B cell (primary cell): Measurements from ENCODE around the gene UBAC2. TPM values are rescaled to one million over a fixed set of nuclear protein-coding genes. Genes with fewer than 3 reads are reported as not detected.
A peak's percentile ranks its signal among the peaks of the same experiment; 100 is the strongest.

Experiments used
- ATAC-seq: fragments of 200-7000 bp; cut with Tn5 transposase; one replicate; pipeline ENCODE4 v1.10.0; 2021; ENCODE audit warnings: low read depth, mild to moderate bottlenecking, moderate number of reproducible peaks, moderate library complexity
- CTCF ChIA-PET: fragments of 350-600 bp; sonication (Branson Sonifier 250); formaldehyde crosslinking; loops from one replicate; lab custom pipeline; 2021; ENCODE audit warnings: antibody characterized with exemption, inconsistent platforms; lab: Charles Lee
- POLR2A ChIA-PET: fragments of 350-600 bp; sonication (Branson Sonifier 250); formaldehyde crosslinking; loops from one replicate; lab custom pipeline; 2021; ENCODE audit warnings: antibody characterized with exemption; lab: Charles Lee
- DNase-seq: peaks from one replicate; pipeline ENCODE4 v3.0.0; 2013
- H2AFZ ChIP-seq: 2 replicates; pipeline ENCODE4 v1.6.1; 2012; ENCODE audit warnings: mild to moderate bottlenecking, low read depth, low read length; ENCODE audit not compliant: insufficient read depth, poor library complexity, severe bottlenecking
- H3K27ac ChIP-seq, 2 donors: 1 replicate in 1 of 2; 2 replicates in 1 of 2; pipeline ENCODE4 v1.5.1; 2012 to 2013; ENCODE audit warnings: low read length in 2 of 2, mild to moderate bottlenecking in 2 of 2, moderate library complexity in 1 of 2
- H3K27me3 ChIP-seq, 4 experiments: fragments of 200-600 bp in 1 of 4; sonication (generic) in 1 of 4; replicated peaks in 1 of 4; 1 replicate in 2 of 4; 2 replicates in 2 of 4; pipeline versions ENCODE4 v1.6.1 to v1.7.0; 2013 to 2016; ENCODE audit warnings: low read length in 3 of 4, mild to moderate bottlenecking in 2 of 4, mixed read lengths in 1 of 4, moderate library complexity in 1 of 4; ENCODE audit not compliant: insufficient read depth in 4 of 4, control insufficient read depth in 3 of 4; ENCODE audit errors: control extremely low read depth in 1 of 4
- H3K36me3 ChIP-seq, 2 experiments: replicated peaks in 1 of 2; 1 replicate in 1 of 2; 2 replicates in 1 of 2; pipeline versions ENCODE4 v1.6.1 to v1.7.1; 2013; ENCODE audit warnings: low read length in 1 of 2; ENCODE audit not compliant: insufficient read depth in 2 of 2, control insufficient read depth in 1 of 2; ENCODE audit errors: control extremely low read depth in 1 of 2, extremely low read depth in 1 of 2
- H3K4me1 ChIP-seq, 2 donors: fragments of 200-600 bp in 1 of 2; sonication (generic) in 1 of 2; 1 replicate in 1 of 2; 2 replicates in 1 of 2; pipeline versions ENCODE4 v1.5.1 to v1.6.1; 2013 to 2017; ENCODE audit warnings: low read length in 2 of 2; ENCODE audit not compliant: control insufficient read depth in 2 of 2, insufficient read depth in 2 of 2
- H3K4me2 ChIP-seq: replicated peaks from 2 replicates; pipeline ENCODE3; 2012; ENCODE audit warnings: mild to moderate bottlenecking, low read depth, low read length; ENCODE audit not compliant: poor library complexity, severe bottlenecking
- H3K4me3 ChIP-seq, 5 experiments: fragments of 200-600 bp in 1 of 5; sonication (generic) in 1 of 5; 1 replicate in 3 of 5; 2 replicates in 2 of 5; pipeline versions ENCODE4 v1.5.1 to v1.7.0; 2011 to 2016; ENCODE audit warnings: low read length in 4 of 5, mild to moderate bottlenecking in 4 of 5, low read depth in 2 of 5, control low read depth in 1 of 5, moderate library complexity in 1 of 5; ENCODE audit not compliant: insufficient read depth in 1 of 5; ENCODE audit errors: control extremely low read depth in 1 of 5, extremely low read depth in 1 of 5
- H3K79me2 ChIP-seq: fragments of 200-600 bp; sonication (generic); one replicate; pipeline ENCODE4 v1.6.0; 2016; ENCODE audit warnings: low read length; ENCODE audit not compliant: control insufficient read depth, insufficient read depth
- H3K9ac ChIP-seq: fragments of 200-600 bp; sonication (generic); 2 replicates; pipeline ENCODE4 v1.6.1; 2017; ENCODE audit warnings: mild to moderate bottlenecking, low read length, moderate library complexity
- H3K9me3 ChIP-seq, 3 donors: one replicate each; pipeline versions ENCODE4 v1.6.1 to v1.7.1; 2013; ENCODE audit warnings: low read length in 2 of 3; ENCODE audit not compliant: control insufficient read depth in 2 of 3, insufficient read depth in 1 of 3; ENCODE audit errors: control extremely low read depth in 1 of 3
- H4K20me1 ChIP-seq: 2 replicates; pipeline ENCODE4 v1.6.0; 2012; ENCODE audit warnings: mild to moderate bottlenecking, low read length; ENCODE audit not compliant: insufficient read depth, control insufficient read depth, poor library complexity, severe bottlenecking
- H3K27ac Mint-ChIP-seq: one replicate; pipeline ENCODE4 v1.8.0; 2021; ENCODE audit warnings: mixed read lengths
- H3K27me3 Mint-ChIP-seq: one replicate; pipeline ENCODE4 v1.8.0; 2021; ENCODE audit warnings: mixed read lengths
- H3K4me1 Mint-ChIP-seq: one replicate; pipeline ENCODE4 v1.8.0; 2021; ENCODE audit warnings: mixed read lengths
- H3K4me3 Mint-ChIP-seq: one replicate; pipeline ENCODE4 v1.8.0; 2021; ENCODE audit warnings: mixed read lengths
- H3K9me3 Mint-ChIP-seq: one replicate; pipeline ENCODE4 v1.8.0; 2022; ENCODE audit warnings: mixed read lengths; ENCODE audit not compliant: insufficient read depth
- CTCF ChIP-seq: fragments of 200-600 bp; IDR thresholded peaks from one replicate; pipeline ENCODE4 v1.8.0; 2022; ENCODE audit warnings: antibody characterized with exemption, mild to moderate bottlenecking
- EZH2 ChIP-seq: IDR thresholded peaks from 2 replicates; pipeline ENCODE4 v1.6.1; 2012; ENCODE audit warnings: borderline replicate concordance, low read depth, mild to moderate bottlenecking, moderate library complexity, low read length; ENCODE audit not compliant: insufficient read depth, poor library complexity, severe bottlenecking
- WGBS: methylation state at CpG from one replicate; pipeline ENCODE4 v1.1.5; 2013; ENCODE audit warnings: missing lambda C conversion rate; ENCODE audit not compliant: insufficient coverage; 5-methylcytosine and 5-hydroxymethylcytosine counted together
- intact Hi-C: fragments of 100-400 bp; cut with micrococcal nuclease; formaldehyde crosslinking; loops from one replicate; pipeline ENCODE4 v1.10.0; 2022
- polyA plus RNA-seq: library from polyadenylated mRNA; depleted of rRNA; stranded (reverse); fragments of >200 nt; gene quantifications from 2 replicates; pipeline ENCODE4 v1.2.3, GENCODE V29; 2012
- total RNA-seq, 2 donors: library from RNA; stranded (reverse); fragments of 120-200 nt in 1 of 2; gene quantifications; 1 replicate in 1 of 2; 2 replicates in 1 of 2; pipeline versions ENCODE4 v1.2.3 to v1.2.4, GENCODE V29; 2013 to 2022

UBAC2 gene
- total and polyA plus RNA-seq, 2 donors (not counting 1 experiment from before 2014, with no cell fraction given), result 56.3 to 60.8 TPM

GRCh38 chr13:99220199-99220935 lies 19.7 kb downstream of the UBAC2 start:
- Histone ChIP-seq H3K27me3 (no peaks in the 10 kb centered on the region), H3K4me3 (no peak overlapping the region), H3K27ac (no peak overlapping the region), H4K20me1 (peaks cover 80% of the 10 kb centered on the region), H3K9me3 (no peaks in the 10 kb centered on the region), H3K4me1 (peaks cover 67 to 84% of the 10 kb centered on the region in 2 donors), H3K4me2 (peak overlapping the region; percentile 26), H3K9ac (no peak overlapping the region), H3K36me3 (peaks cover 1 to 8% of the 10 kb centered on the region in 2 experiments), H2AFZ (no peak overlapping the region), H3K79me2 (peaks cover 99% of the 10 kb centered on the region)
- Mint-ChIP-seq H3K27ac (no peak overlapping the region), H3K9me3 (no peaks in the 10 kb centered on the region), H3K4me1 (peaks cover 81% of the 10 kb centered on the region), H3K4me3 (peak overlapping the region; percentile 15), H3K27me3 (no peaks in the 10 kb centered on the region)
- DNase-seq (no peak), ATAC-seq (no peak)
- no peak for TF ChIP-seq EZH2
- TF ChIP-seq CTCF, result no peak
- no CpG with 5 or more reads among the region's 6 CpGs for WGBS
- intact Hi-C loops, result no loop called here
- ChIA-PET POLR2A (no interaction called here), CTCF (no interaction called here)

- peaks cover 74 to 90% of the 10 kb centered on the region in 2 donors for H3K4me1 ChIP-seq
- no peaks in the 10 kb centered on the region for H3K9me3 Mint-ChIP-seq
Observed at GRCh38 chr13:99221567-99222239, 21.0 kb downstream of the UBAC2 start.

More at GRCh38 chr13:99221567-99222239, 21.0 kb downstream of the UBAC2 start:
- no peaks in the 10 kb centered on the region for H3K27me3 ChIP-seq
- ATAC-seq (no peak), DNase-seq (no peak)
- CTCF ChIA-PET, result interaction anchor here (0.7 to 1.4 kb wide), 3 partner anchors 25 to 45 kb away, joined by 3 read pairs; no protein-coding TSS in a partner anchor
- Mint-ChIP-seq H3K27me3 (no peaks in the 10 kb centered on the region), H3K27ac (no peak overlapping the region), H3K4me1 (peaks cover 87% of the 10 kb centered on the region), H3K4me3 (peak overlapping the region; percentile 10)
- H3K36me3 ChIP-seq, result peaks cover 1 to 12% of the 10 kb centered on the region in 2 experiments
- no peak overlapping the region for H3K9ac ChIP-seq
- WGBS, result 97% methylated on average over 7 of the region's 8 CpGs
- POLR2A ChIA-PET, result no interaction called here
- peaks cover 81% of the 10 kb centered on the region for H4K20me1 ChIP-seq
- H3K4me2 ChIP-seq, result peak overlapping the region; percentile 17
- no peak for TF ChIP-seq CTCF
- TF ChIP-seq EZH2, result no peak
- intact Hi-C loops, result no loop called here
- peaks cover 99% of the 10 kb centered on the region for H3K79me2 ChIP-seq
- no peak overlapping the region for H2AFZ ChIP-seq
- no peak overlapping the region for H3K27ac ChIP-seq
- H3K4me3 ChIP-seq, result no peak overlapping the region
- H3K9me3 ChIP-seq, result no peaks in the 10 kb centered on the region
